DND-41 (cell line): ENCODE measurements around the gene ICAM1.

ENCODE experiments used
- ATAC-seq: fragments of 200-7000 bp; cut with Tn5 transposase; 3 replicates; pipeline ENCODE4 v1.9.1; 2021; ENCODE audit warnings: low read depth; ENCODE audit not compliant: insufficient read depth
- DNase-seq: peaks from one replicate; pipeline ENCODE4 v3.0.0-alpha.2; 2020
- H2AFZ ChIP-seq: 2 replicates; pipeline ENCODE4 v1.6.0; 2012; ENCODE audit warnings: low read depth, low read length
- H3K27ac ChIP-seq: 2 replicates; pipeline ENCODE4 v1.5.1; 2012; ENCODE audit warnings: low read length, inconsistent platforms
- H3K27me3 ChIP-seq: fragments of 200-600 bp; sonication (generic); 2 replicates; pipeline ENCODE4 v1.6.0; 2012; ENCODE audit warnings: low read length, mild to moderate bottlenecking, inconsistent platforms; ENCODE audit not compliant: insufficient read depth, poor library complexity
- H3K36me3 ChIP-seq: 2 replicates; pipeline ENCODE4 v1.5.1; 2012; ENCODE audit warnings: low read length, inconsistent platforms; ENCODE audit not compliant: insufficient read depth
- H3K4me1 ChIP-seq: 2 replicates; pipeline ENCODE4 v1.5.1; 2012; ENCODE audit warnings: mild to moderate bottlenecking, low read length; ENCODE audit not compliant: insufficient read depth
- H3K4me2 ChIP-seq: 2 replicates; pipeline ENCODE4 v1.6.0; 2012; ENCODE audit warnings: mild to moderate bottlenecking, moderate library complexity, low read length, inconsistent platforms; ENCODE audit not compliant: insufficient read depth
- H3K4me3 ChIP-seq, 2 experiments: fragments of 200-600 bp in 1 of 2; shearing (Covaris generic) in 1 of 2; 2 replicates each; pipeline ENCODE4 v1.5.1; 2012 to 2016; ENCODE audit warnings: inconsistent platforms in 2 of 2, low read length in 2 of 2, mild to moderate bottlenecking in 2 of 2, low read depth in 1 of 2, moderate library complexity in 1 of 2
- H3K79me2 ChIP-seq: 2 replicates; pipeline ENCODE4 v1.6.0; 2012; ENCODE audit warnings: low read length, inconsistent platforms; ENCODE audit not compliant: insufficient read depth
- H3K9ac ChIP-seq: 2 replicates; pipeline ENCODE4 v1.6.0; 2012; ENCODE audit warnings: low read depth, mild to moderate bottlenecking, inconsistent platforms, low read length, moderate library complexity
- H3K9me3 ChIP-seq: 2 replicates; pipeline ENCODE4 v1.5.1; 2012; ENCODE audit warnings: low read length, moderate library complexity, mild to moderate bottlenecking, inconsistent platforms; ENCODE audit not compliant: insufficient read depth, severe bottlenecking
- H4K20me1 ChIP-seq: 2 replicates; pipeline ENCODE4 v1.6.0; 2012; ENCODE audit warnings: low read length; ENCODE audit not compliant: insufficient read depth
- EZH2 ChIP-seq: IDR thresholded peaks from 3 replicates; pipeline ENCODE4 v1.6.1; 2012; ENCODE audit warnings: borderline replicate concordance, low read depth, mild to moderate bottlenecking, moderate library complexity, low read length, inconsistent platforms; ENCODE audit not compliant: severe bottlenecking
- TF ChIP-seq, protein P1 (sequence below): IDR thresholded peaks from 2 replicates; pipeline ENCODE4 v1.5.1; 2012; ENCODE audit warnings: borderline replicate concordance, low read length, moderate library complexity, mild to moderate bottlenecking; ENCODE audit not compliant: poor library complexity, severe bottlenecking; ENCODE audit errors: extremely low read depth

Gene ICAM1

DNA sequence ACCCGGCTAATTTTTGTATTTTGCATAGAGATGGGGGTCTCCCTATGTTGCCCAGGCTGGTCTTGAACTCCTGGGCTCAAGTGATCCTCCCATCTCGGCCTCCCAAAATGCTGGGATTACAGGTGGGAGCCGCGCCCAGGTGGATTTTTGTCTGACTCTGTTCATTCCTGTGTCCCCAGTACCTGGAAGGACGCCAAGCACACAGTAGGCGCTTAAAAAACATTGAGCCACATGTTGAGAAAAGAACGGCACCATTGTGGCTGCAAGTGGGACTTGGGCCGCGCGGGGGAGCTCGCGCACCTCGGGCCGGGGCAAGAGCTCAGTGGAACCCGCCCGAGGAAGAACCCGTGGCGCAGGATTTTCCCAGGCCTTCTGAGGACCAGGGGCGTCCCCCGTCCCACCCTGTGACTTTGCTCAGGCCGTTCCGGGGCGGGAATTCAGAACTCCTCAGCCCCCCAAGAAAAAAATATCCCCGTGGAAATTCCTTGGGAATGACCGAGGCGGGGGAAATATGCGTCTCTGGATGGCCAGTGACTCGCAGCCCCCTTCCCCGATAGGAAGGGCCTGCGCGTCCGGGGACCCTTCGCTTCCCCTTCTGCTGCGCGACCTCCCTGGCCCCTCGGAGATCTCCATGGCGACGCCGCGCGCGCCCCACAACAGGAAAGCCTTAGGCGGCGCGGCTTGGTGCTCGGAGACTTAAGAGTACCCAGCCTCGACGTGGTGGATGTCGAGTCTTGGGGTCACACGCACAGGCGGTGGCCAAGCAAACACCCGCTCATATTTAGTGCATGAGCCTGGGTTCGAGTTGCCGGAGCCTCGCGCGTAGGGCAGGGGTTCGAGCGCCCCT is 1.4 kb upstream of the ICAM1 start:
- Histone ChIP-seq H4K20me1 (no peaks in the 10 kb centered on the region), H3K4me3 (peak overlapping the region in 1 of 2 experiments; percentile 70; a peak in 1 of 4 replicates), H3K79me2 (no peaks in the 10 kb centered on the region), H3K4me2 (peak overlapping the region; percentile 70), H2AFZ (peak overlapping the region; percentile 89), H3K9me3 (no peaks in the 10 kb centered on the region), H3K27ac (no peak overlapping the region), H3K36me3 (0 out of 2 replicates have a peak, but pooled peaks cover under 1% of the 10 kb centered on the region), H3K27me3 (peaks cover 5% of the 10 kb centered on the region), H3K9ac (peak overlapping the region; percentile 58; the same call in 1 of the 2 replicates), H3K4me1 (peaks cover 32% of the 10 kb centered on the region)
- DNase-seq (peak; percentile 86), ATAC-seq (peak; percentile 77)
- TF ChIP-seq EZH2, result no peak
- TF ChIP-seq, protein P1, sequence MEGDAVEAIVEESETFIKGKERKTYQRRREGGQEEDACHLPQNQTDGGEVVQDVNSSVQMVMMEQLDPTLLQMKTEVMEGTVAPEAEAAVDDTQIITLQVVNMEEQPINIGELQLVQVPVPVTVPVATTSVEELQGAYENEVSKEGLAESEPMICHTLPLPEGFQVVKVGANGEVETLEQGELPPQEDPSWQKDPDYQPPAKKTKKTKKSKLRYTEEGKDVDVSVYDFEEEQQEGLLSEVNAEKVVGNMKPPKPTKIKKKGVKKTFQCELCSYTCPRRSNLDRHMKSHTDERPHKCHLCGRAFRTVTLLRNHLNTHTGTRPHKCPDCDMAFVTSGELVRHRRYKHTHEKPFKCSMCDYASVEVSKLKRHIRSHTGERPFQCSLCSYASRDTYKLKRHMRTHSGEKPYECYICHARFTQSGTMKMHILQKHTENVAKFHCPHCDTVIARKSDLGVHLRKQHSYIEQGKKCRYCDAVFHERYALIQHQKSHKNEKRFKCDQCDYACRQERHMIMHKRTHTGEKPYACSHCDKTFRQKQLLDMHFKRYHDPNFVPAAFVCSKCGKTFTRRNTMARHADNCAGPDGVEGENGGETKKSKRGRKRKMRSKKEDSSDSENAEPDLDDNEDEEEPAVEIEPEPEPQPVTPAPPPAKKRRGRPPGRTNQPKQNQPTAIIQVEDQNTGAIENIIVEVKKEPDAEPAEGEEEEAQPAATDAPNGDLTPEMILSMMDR, result peak; percentile 95

GRCh38 chr19:10270180-10270615 is 722 bp upstream of the ICAM1 start:
- peaks cover 32% of the 10 kb centered on the region for H3K4me1 ChIP-seq
- H3K27me3 ChIP-seq, result peaks cover 5% of the 10 kb centered on the region
- DNase-seq (no peak), ATAC-seq (no peak)
- H3K4me3 ChIP-seq, result peak overlapping the region; percentile 26 to 70; a peak in 2 of 4 replicates
- no peaks in the 10 kb centered on the region for H3K79me2 ChIP-seq
- H4K20me1 ChIP-seq, result no peaks in the 10 kb centered on the region
- peaks cover 5% of the 10 kb centered on the region; the same call in 1 of the 2 replicates for H3K36me3 ChIP-seq
- no peak for TF ChIP-seq EZH2
- TF ChIP-seq, protein P1, result no peak
- peak overlapping the region; percentile 70 for H3K4me2 ChIP-seq
- peak overlapping the region; percentile 58 for H3K9ac ChIP-seq
- H2AFZ ChIP-seq, result peak overlapping the region; percentile 89
- no peaks in the 10 kb centered on the region for H3K9me3 ChIP-seq
- H3K27ac ChIP-seq, result peak overlapping the region; percentile 65

- Histone ChIP-seq H3K27ac (peak overlapping the region; percentile 65), H3K4me3 (peak overlapping the region in 1 of 2 experiments; percentile 70; a peak in 3 of 4 replicates), H3K36me3 (peaks cover 5% of the 10 kb centered on the region; the same call in 1 of the 2 replicates), H4K20me1 (no peaks in the 10 kb centered on the region), H3K27me3 (peaks cover 5% of the 10 kb centered on the region), H3K79me2 (no peaks in the 10 kb centered on the region), H3K4me1 (peaks cover 32% of the 10 kb centered on the region), H3K4me2 (peak overlapping the region; percentile 70), H3K9ac (peak overlapping the region; percentile 58), H3K9me3 (no peaks in the 10 kb centered on the region), H2AFZ (peak overlapping the region; percentile 89)
- DNase-seq (no peak), ATAC-seq (no peak)
- no peak for TF ChIP-seq EZH2
- TF ChIP-seq, protein P1, result no peak
Measured at GRCh38 chr19:10271543-10272086, 695 bp downstream of the ICAM1 start.
